Activated CD4-positive, alpha-beta memory T cell treated with anti-CD3 and anti-CD28 coated beads for 36 hours (primary cell): Measurements from ENCODE around the gene SMURF1. TPM values are rescaled to one million over a fixed set of nuclear protein-coding genes. Genes with fewer than 3 reads are reported as not detected.

Source experiments
- CTCF ChIA-PET: fragments of 350-600 bp; sonication (Branson Sonifier 250); formaldehyde crosslinking; loops from one replicate; lab custom pipeline; 2021; ENCODE audit warnings: antibody characterized with exemption, inconsistent platforms; lab: Charles Lee
- POLR2A ChIA-PET: fragments of 350-600 bp; sonication (Branson Sonifier 250); formaldehyde crosslinking; loops from one replicate; lab custom pipeline; 2021; ENCODE audit warnings: antibody characterized with exemption; lab: Charles Lee
- DNase-seq: peaks from one replicate; pipeline ENCODE4 v3.0.0-alpha.2; 2020
- H3K27ac Mint-ChIP-seq: one replicate; pipeline ENCODE4 v1.8.0; 2021; ENCODE audit warnings: mixed read lengths
- H3K27me3 Mint-ChIP-seq: one replicate; pipeline ENCODE4 v1.8.0; 2021; ENCODE audit warnings: mixed read lengths
- H3K36me3 Mint-ChIP-seq: one replicate; pipeline ENCODE4 v1.8.0; 2021; ENCODE audit warnings: mixed read lengths
- H3K4me1 Mint-ChIP-seq: one replicate; pipeline ENCODE4 v1.8.0; 2021; ENCODE audit warnings: low read depth, mixed read lengths
- H3K4me3 Mint-ChIP-seq: one replicate; pipeline ENCODE4 v1.8.0; 2021; ENCODE audit warnings: mild to moderate bottlenecking, mixed read lengths
- H3K9me3 Mint-ChIP-seq: one replicate; pipeline ENCODE4 v1.8.0; 2021; ENCODE audit warnings: mixed read lengths
- intact Hi-C: fragments of 100-400 bp; cut with micrococcal nuclease; formaldehyde crosslinking; loops from one replicate; pipeline ENCODE4 v1.15.1; 2023
- total RNA-seq, 2 experiments: library from RNA; stranded (reverse); gene quantifications; one replicate each; pipeline ENCODE4 v1.2.3, GENCODE V29; 2021

The SMURF1 gene
- 10 to 100 TPM; 14.0 to 16.2 TPM for total RNA-seq

GRCh38 chr7:99143853-99144672 is at the start of gene SMURF1:
Gene SMURF1, minus strand, starts transcription at chr7:99144108. Its CDS starts 328 bp downstream, at chr7:99143780.
- peaks cover 36% of the 10 kb centered on the region for H3K4me1 Mint-ChIP-seq
- ChIA-PET POLR2A (interaction anchor here (1.2 kb wide), 1 partner anchor 130 kb away, joined by 4 read pairs; no protein-coding TSS in a partner anchor), CTCF (no interaction called here)
- H3K27me3 Mint-ChIP-seq, result peaks cover 2% of the 10 kb centered on the region
- peak within 1 kb of the TSS; percentile 83 for H3K27ac Mint-ChIP-seq
- peak within 1 kb of the TSS; percentile 89 for H3K4me3 Mint-ChIP-seq
- H3K36me3 Mint-ChIP-seq, result no peaks in the 10 kb centered on the region
- peak; percentile 77 for DNase-seq
- intact Hi-C loops, result loop anchor here (1.0 to 5.0 kb wide), 5 partner anchors 102 to 265 kb away; partner anchors contain the start of genes ARPC1A, ARPC1B and TRRAP
- H3K9me3 Mint-ChIP-seq, result no peaks in the 10 kb centered on the region

DNA sequence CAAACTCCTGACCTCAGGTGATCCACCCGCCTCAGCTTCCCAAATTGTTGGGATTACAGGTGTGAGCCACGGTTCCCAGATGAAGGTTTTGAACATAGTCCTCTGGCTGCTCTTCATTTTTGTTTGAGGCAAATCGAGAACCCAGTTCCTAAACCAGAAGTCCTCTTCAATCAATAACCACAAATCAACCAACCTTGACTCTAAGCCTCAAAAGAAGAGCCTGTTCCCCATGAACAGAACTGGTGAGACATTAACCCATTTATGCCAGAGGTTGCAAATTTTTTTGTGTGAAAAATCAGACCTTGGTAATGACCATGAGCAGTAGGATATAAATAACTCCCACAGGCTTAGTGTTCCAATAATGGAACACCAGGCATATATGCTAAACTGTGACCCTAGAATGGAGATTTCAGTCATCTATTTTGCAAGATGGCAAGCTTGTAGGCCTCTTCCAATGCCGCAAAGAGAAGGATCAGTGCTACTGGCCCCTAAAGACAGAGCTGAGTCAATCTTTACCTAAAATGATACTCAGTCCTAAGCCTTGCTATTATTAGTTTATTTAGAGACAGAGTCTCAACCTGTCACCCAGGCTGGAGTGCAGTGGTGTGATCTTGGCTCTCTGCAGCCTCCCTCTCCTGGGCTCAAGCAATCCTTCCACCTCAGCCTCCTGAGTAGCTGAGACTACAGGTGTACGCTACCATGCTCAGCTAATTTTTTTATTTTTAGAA is 48.1 kb upstream of the SMURF1 start:
- no peaks in the 10 kb centered on the region for H3K36me3 Mint-ChIP-seq
- DNase-seq, result no peak
- H3K4me3 Mint-ChIP-seq, result no peak overlapping the region
- CTCF ChIA-PET, result no interaction called here
- no peaks in the 10 kb centered on the region for H3K4me1 Mint-ChIP-seq
- POLR2A ChIA-PET, result no interaction called here
- peaks cover 2% of the 10 kb centered on the region for H3K27me3 Mint-ChIP-seq
- intact Hi-C loops, result no loop called here
- no peak overlapping the region for H3K27ac Mint-ChIP-seq
- peaks cover 11% of the 10 kb centered on the region for H3K9me3 Mint-ChIP-seq

GRCh38 chr7:99190359-99191009 is 46.6 kb upstream of the SMURF1 start:
- intact Hi-C loops, result no loop called here
- ChIA-PET POLR2A (interaction anchor here (0.6 kb wide), 1 partner anchor 859 kb away, joined by 4 read pairs; no protein-coding TSS in a partner anchor), CTCF (interaction anchor here (0.6 kb wide), 1 partner anchor 21 kb away, joined by 3 read pairs; no protein-coding TSS in a partner anchor)
- no peak overlapping the region for H3K4me3 Mint-ChIP-seq
- no peaks in the 10 kb centered on the region for H3K36me3 Mint-ChIP-seq
- no peak overlapping the region for H3K27ac Mint-ChIP-seq
- no peaks in the 10 kb centered on the region for H3K9me3 Mint-ChIP-seq
- no peaks in the 10 kb centered on the region for H3K4me1 Mint-ChIP-seq
- no peak for DNase-seq
- peaks cover 2% of the 10 kb centered on the region for H3K27me3 Mint-ChIP-seq

DNA sequence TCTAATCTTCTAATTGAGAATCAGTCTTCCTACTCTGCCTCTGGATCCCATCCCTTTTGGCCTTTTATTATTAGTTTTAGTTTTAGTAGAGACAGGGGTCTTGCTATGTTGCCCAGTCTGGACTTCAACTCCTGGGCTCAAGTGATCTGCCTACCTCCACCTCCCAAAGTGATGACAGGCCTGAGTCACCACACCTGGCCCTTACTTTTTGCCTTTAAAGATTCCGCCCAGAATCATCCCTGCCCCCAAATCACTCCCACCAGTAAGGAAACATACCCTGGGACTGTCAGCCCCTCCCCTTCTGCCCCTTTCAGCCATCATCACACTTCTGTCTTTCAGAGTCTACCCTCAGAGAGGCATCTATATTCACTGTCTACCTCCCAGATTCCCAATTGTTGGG is 45.3 kb upstream of the SMURF1 start:
- Mint-ChIP-seq H3K27ac (no peak overlapping the region), H3K36me3 (no peaks in the 10 kb centered on the region), H3K4me1 (no peaks in the 10 kb centered on the region), H3K4me3 (no peak overlapping the region), H3K9me3 (no peaks in the 10 kb centered on the region), H3K27me3 (peaks cover 2% of the 10 kb centered on the region)
- intact Hi-C loops, result no loop called here
- CTCF ChIA-PET, result no interaction called here
- POLR2A ChIA-PET, result no interaction called here
- no peak for DNase-seq

DNA sequence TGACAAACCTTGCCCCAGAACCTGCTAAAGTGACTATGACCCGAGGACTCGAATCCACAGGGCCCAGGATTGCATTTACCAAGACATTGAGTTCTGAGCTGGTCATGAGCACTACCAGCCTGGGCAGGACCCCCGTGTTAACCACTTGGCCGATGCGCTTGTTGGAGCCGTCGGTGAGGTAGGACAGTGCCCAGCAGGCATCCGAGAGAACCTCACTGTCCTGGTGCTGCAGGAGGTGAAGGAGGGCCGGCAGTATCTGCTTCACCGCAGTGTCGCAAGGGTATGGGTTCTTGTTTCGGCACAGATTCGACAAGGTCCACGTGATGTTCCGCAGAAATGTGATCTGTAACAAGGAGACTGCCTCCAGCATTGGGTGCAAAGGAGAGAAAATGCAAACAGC is 44.3 kb upstream of the SMURF1 start:
- DNase-seq, result no peak
- H3K36me3 Mint-ChIP-seq, result no peaks in the 10 kb centered on the region
- H3K9me3 Mint-ChIP-seq, result no peaks in the 10 kb centered on the region
- H3K27ac Mint-ChIP-seq, result no peak overlapping the region
- ChIA-PET POLR2A (no interaction called here), CTCF (no interaction called here)
- H3K27me3 Mint-ChIP-seq, result peaks cover 2% of the 10 kb centered on the region
- intact Hi-C loops, result no loop called here
- no peak overlapping the region for H3K4me3 Mint-ChIP-seq
- no peaks in the 10 kb centered on the region for H3K4me1 Mint-ChIP-seq

- POLR2A ChIA-PET, result no interaction called here
- no peak overlapping the region for H3K4me3 Mint-ChIP-seq
- intact Hi-C loops, result no loop called here
- DNase-seq, result no peak
- no peaks in the 10 kb centered on the region for H3K9me3 Mint-ChIP-seq
- no peak overlapping the region for H3K27ac Mint-ChIP-seq
- CTCF ChIA-PET, result no interaction called here
- H3K27me3 Mint-ChIP-seq, result peaks cover 2% of the 10 kb centered on the region
- no peaks in the 10 kb centered on the region for H3K36me3 Mint-ChIP-seq
- no peaks in the 10 kb centered on the region for H3K4me1 Mint-ChIP-seq
Measured at GRCh38 chr7:99184532-99185218, 40.8 kb upstream of the SMURF1 start.

DNA sequence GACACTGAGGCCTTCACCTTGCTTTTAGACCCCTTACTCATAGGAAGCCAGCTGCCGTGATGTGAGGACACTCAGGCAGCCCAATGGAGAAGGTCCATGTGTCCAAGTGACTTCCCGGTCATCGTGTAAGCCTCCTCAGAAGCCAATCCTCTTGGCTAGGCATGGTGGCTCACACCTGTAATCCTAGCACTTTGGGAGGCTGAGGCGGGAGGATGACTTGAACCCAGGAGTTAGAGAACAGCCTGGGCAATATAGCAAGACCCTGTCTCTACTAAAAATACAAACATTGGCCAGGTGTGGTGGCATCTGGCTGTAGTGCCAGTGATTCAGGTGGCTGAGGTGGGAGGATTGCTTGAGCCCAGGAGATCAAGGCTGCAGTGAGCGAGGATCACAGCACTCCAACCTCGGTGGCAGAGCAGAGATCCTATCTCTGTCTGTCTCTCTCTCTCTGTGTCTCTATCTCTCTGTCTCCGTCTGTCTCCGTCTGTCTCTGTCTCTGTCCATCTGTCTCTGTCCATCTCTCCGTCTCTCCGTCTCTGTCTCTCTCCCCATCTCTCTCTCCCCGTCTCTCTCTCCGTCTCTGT is 36.3 kb upstream of the SMURF1 start:
- DNase-seq, result no peak
- no peaks in the 10 kb centered on the region for H3K9me3 Mint-ChIP-seq
- intact Hi-C loops, result no loop called here
- H3K36me3 Mint-ChIP-seq, result no peaks in the 10 kb centered on the region
- no peak overlapping the region for H3K4me3 Mint-ChIP-seq
- H3K27me3 Mint-ChIP-seq, result peaks cover 2% of the 10 kb centered on the region
- H3K4me1 Mint-ChIP-seq, result no peaks in the 10 kb centered on the region
- ChIA-PET POLR2A (no interaction called here), CTCF (interaction anchor here (0.6 kb wide), 1 partner anchor 306 kb away, joined by 4 read pairs; no protein-coding TSS in a partner anchor)
- H3K27ac Mint-ChIP-seq, result no peak overlapping the region

DNA sequence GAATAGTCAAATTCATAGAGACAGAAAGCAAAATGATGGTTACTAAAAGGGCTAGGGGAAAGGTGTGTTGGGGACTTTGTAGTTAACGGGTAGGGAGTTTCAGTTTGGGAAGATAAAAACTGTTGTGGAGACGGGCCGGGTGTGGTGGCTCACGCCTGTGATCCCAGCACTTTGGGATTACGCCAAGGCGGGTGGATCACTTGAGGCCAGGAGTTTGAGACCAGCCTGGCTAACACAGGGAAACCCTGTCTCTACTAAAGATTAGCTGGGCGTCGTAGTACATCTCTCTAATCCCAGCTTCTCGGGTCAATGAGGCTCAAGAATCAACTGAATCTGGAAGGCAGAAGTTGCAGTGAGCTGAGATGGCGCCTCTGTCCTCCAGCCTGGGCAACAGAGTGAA is 33.3 kb upstream of the SMURF1 start:
- intact Hi-C loops, result no loop called here
- DNase-seq, result no peak
- Mint-ChIP-seq H3K9me3 (no peaks in the 10 kb centered on the region), H3K4me1 (no peaks in the 10 kb centered on the region), H3K27ac (no peak overlapping the region), H3K36me3 (no peaks in the 10 kb centered on the region), H3K4me3 (no peak overlapping the region), H3K27me3 (peaks cover 2% of the 10 kb centered on the region)
- POLR2A ChIA-PET, result no interaction called here
- CTCF ChIA-PET, result no interaction called here

DNA sequence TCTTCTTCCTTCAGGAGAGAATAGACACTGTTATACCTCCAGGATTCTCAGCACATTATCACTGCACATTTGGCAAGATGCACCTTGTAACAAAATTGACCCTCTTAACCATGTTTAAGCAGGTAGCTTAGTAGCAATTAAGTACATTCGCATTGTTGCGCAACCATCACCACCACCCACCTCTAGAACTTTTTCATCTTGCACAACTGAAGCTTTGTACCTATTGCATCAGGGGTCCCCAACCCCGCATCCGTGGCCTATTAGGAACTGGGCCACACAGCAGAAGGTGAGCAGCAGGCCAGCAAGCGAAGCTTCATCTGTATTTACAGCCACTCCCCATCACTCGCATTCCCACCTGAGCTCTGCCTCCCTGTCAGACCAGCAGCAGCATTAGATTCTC is 29.9 kb upstream of the SMURF1 start:
- peaks cover 2% of the 10 kb centered on the region for H3K27me3 Mint-ChIP-seq
- CTCF ChIA-PET, result no interaction called here
- no peak for DNase-seq
- no peaks in the 10 kb centered on the region for H3K36me3 Mint-ChIP-seq
- no peak overlapping the region for H3K4me3 Mint-ChIP-seq
- intact Hi-C loops, result no loop called here
- no peak overlapping the region for H3K27ac Mint-ChIP-seq
- no peaks in the 10 kb centered on the region for H3K9me3 Mint-ChIP-seq
- POLR2A ChIA-PET, result no interaction called here
- no peaks in the 10 kb centered on the region for H3K4me1 Mint-ChIP-seq

GRCh38 chr7:99171731-99172130 is 27.8 kb upstream of the SMURF1 start:
- Mint-ChIP-seq H3K4me1 (no peaks in the 10 kb centered on the region), H3K4me3 (no peak overlapping the region), H3K27me3 (no peaks in the 10 kb centered on the region), H3K36me3 (no peaks in the 10 kb centered on the region), H3K9me3 (no peaks in the 10 kb centered on the region), H3K27ac (no peak overlapping the region)
- ChIA-PET CTCF (interaction anchor here (1.4 kb wide), 1 partner anchor 11 kb away, joined by 5 read pairs; no protein-coding TSS in a partner anchor), POLR2A (no interaction called here)
- intact Hi-C loops, result no loop called here
- no peak for DNase-seq

DNA sequence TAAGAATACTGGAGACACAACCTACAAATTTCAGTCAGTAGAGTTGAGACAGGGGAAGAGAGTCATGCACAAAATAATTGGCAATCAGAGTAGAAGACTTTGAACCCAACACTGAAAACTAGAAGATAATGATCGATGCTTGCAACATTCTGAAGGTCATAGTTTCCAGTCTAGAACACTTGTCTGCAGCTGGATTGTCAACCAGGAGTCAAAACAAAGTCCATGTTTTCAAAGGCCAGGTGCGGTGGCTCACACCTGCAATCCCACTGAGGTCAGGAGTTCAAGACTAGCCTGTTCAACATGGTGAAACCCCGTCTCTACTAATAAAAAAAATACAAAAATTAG is 26.8 kb upstream of the SMURF1 start:
- Mint-ChIP-seq H3K9me3 (no peaks in the 10 kb centered on the region), H3K4me1 (no peaks in the 10 kb centered on the region), H3K27me3 (no peaks in the 10 kb centered on the region), H3K36me3 (no peaks in the 10 kb centered on the region), H3K27ac (no peak overlapping the region), H3K4me3 (no peak overlapping the region)
- ChIA-PET POLR2A (no interaction called here), CTCF (interaction anchor here (1.4 kb wide), 1 partner anchor 10 kb away, joined by 5 read pairs; no protein-coding TSS in a partner anchor)
- DNase-seq, result no peak
- intact Hi-C loops, result no loop called here
